ENCODE measurements around the gene TMEM272. TPM values are rescaled to one million over a fixed set of nuclear protein-coding genes. Genes with fewer than 3 reads are reported as not detected.

The TMEM272 gene
- total RNA-seq, 1 experiment from 2014 or later = 0.17 TPM

GRCh38 chr13:51819544-51819943, 25.4 kb downstream of the TMEM272 start (continued):
- TF ChIP-seq SIN3A (IDR thresholded peaks at IDR 0.05; ENCODE audit: low read depth) (no peak), ZBTB33 (IDR thresholded peaks at IDR 0.05; ENCODE audit: extremely low read depth, insufficient replicate concordance, low read length) (no peak), CBX3 (IDR thresholded peaks at IDR 0.05; ENCODE audit: low read depth) (no peak), SP1 (IDR thresholded peaks at IDR 0.05; ENCODE audit: low read depth) (no peak)

- Histone ChIP-seq H2AFZ (ENCODE audit: low read depth, low read length, poor library complexity, severe bottlenecking) (no peak overlapping the region), H3K27me3 (ENCODE audit: insufficient read depth, low read length) (peaks cover 6% of the 10 kb centered on the region; the same call in 1 of the 2 replicates), H3K4me3 (replicated peaks in 1 of 2; ENCODE audit: low read depth in 1 of 2, low read length in 2 of 2) (no peak overlapping the region), H4K20me1 (ENCODE audit: insufficient read depth) (no peaks in the 10 kb centered on the region), H3K36me3 (ENCODE audit: control insufficient read depth in 1 of 2, insufficient read depth in 2 of 2, low read length in 2 of 2) (no peaks in the 10 kb centered on the region), H3K79me2 (ENCODE audit: insufficient read depth, low read length) (no peaks in the 10 kb centered on the region), H3K9me2 (ENCODE audit: insufficient read depth) (no peaks in the 10 kb centered on the region), H3K9me3 (ENCODE audit: control insufficient read depth in 1 of 2, insufficient read depth in 1 of 2, low read depth in 1 of 2, low read length in 2 of 2) (no peaks in the 10 kb centered on the region), H3K27ac (ENCODE audit: low read depth, low read length) (no peak overlapping the region), H3K4me2 (ENCODE audit: low read length) (no peak overlapping the region), H3K4me1 (ENCODE audit: control insufficient read depth in 1 of 2, insufficient read depth in 2 of 2, low read length in 2 of 2) (peaks cover 0 to 23% of the 10 kb centered on the region in 2 experiments; a peak in 3 of 4 replicates), H3K9ac (ENCODE audit: low read length) (no peak overlapping the region)
- ChIA-PET CTCF (no interaction called here), RAD21 (ENCODE audit: low non-redundant PET in 1 of 2, low total read pairs in 2 of 2, uncharacterized antibody in 2 of 2, unreplicated experiment in 2 of 2) (no interaction called here), POLR2A (no interaction called here)
- ATAC-seq (no peak), DNase-seq (ENCODE audit: low read depth, low spot score) (no peak)
- no TSS peak for BruUV-seq (replicated peaks)
- TF ChIP-seq CEBPB (IDR thresholded peaks at IDR 0.05; ENCODE audit: low read depth) = no peak
- no peak for TF ChIP-seq EZH2phosphoT487 (IDR thresholded peaks at IDR 0.05; ENCODE audit: borderline replicate concordance)
- TF ChIP-seq ATF3 (IDR thresholded peaks at IDR 0.05) = no peak
- TF ChIP-seq EGR1 (IDR thresholded peaks at IDR 0.05; ENCODE audit: low read depth) = no peak
- no peak for TF ChIP-seq YY1 (IDR thresholded peaks at IDR 0.05; ENCODE audit: extremely low read depth, insufficient replicate concordance, low read depth, low read length)
- no peak for TF ChIP-seq SIN3A (IDR thresholded peaks at IDR 0.05; ENCODE audit: low read depth)
- TF ChIP-seq FOSL1 (IDR thresholded peaks at IDR 0.05; ENCODE audit: low read depth) = no peak
- TF ChIP-seq JUND (IDR thresholded peaks at IDR 0.05) = no peak
- TF ChIP-seq POLR2A (IDR thresholded peaks at IDR 0.05; ENCODE audit: borderline replicate concordance, extremely low read depth, insufficient read depth, insufficient read length) = no peak
- TF ChIP-seq EZH2 (IDR thresholded peaks at IDR 0.05) = no peak
- no peak for TF ChIP-seq SRF (IDR thresholded peaks at IDR 0.05; ENCODE audit: low read depth)
- no peak for TF ChIP-seq MAX (IDR thresholded peaks at IDR 0.05)
- no peak for TF ChIP-seq POLR2AphosphoS5 (IDR thresholded peaks at IDR 0.05; ENCODE audit: low read depth, low read length)
- no peak for TF ChIP-seq CTCF (IDR thresholded peaks at IDR 0.05 in 2 of 3, conservative IDR thresholded peaks at IDR 0.05 in 1 of 3; ENCODE audit: borderline replicate concordance in 1 of 3, insufficient read depth in 1 of 3, low read depth in 2 of 3, low read length in 2 of 3)
- intact Hi-C loops (cut with micrococcal nuclease) = no loop called here
These were observed 26.0 kb downstream of the TMEM272 start for GRCh38 chr13:51818781-51819511.
